ENCODE results near the gene GOLGA6C.

DNA sequence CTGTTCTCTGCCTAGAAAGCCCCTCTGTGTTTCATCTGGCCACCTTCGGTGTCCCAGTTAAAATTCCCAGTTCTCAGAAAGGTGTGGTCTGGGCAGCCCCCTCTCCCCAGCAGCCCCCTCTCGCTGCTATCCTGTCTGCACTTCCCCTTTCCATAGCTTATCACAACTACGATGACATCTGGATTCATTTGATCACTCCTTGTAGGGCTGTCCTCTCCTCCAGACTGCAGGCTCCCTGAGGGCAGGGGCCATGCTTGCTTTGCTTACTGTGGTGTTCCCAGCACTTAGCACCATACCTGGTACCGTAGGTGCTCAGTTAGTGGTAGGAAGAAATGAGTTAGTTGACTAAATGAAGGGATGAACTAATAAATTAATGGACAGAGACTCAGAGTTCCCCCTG is 26.3 kb upstream of the GOLGA6C start:
- TF ChIP-seq EZH2 (IDR thresholded peaks at IDR 0.05; ENCODE audit: low read length): no peak
- TF ChIP-seq, protein P1, sequence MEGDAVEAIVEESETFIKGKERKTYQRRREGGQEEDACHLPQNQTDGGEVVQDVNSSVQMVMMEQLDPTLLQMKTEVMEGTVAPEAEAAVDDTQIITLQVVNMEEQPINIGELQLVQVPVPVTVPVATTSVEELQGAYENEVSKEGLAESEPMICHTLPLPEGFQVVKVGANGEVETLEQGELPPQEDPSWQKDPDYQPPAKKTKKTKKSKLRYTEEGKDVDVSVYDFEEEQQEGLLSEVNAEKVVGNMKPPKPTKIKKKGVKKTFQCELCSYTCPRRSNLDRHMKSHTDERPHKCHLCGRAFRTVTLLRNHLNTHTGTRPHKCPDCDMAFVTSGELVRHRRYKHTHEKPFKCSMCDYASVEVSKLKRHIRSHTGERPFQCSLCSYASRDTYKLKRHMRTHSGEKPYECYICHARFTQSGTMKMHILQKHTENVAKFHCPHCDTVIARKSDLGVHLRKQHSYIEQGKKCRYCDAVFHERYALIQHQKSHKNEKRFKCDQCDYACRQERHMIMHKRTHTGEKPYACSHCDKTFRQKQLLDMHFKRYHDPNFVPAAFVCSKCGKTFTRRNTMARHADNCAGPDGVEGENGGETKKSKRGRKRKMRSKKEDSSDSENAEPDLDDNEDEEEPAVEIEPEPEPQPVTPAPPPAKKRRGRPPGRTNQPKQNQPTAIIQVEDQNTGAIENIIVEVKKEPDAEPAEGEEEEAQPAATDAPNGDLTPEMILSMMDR (optimal IDR thresholded peaks at IDR 0.05 in 1 of 3, IDR thresholded peaks at IDR 0.05 in 1 of 3, conservative IDR thresholded peaks at IDR 0.05 in 1 of 3; ENCODE audit: extremely low read depth in 1 of 3, insufficient read depth in 2 of 3, low read length in 3 of 3): no peak
